IPS-NIHi11 (cell line): Measurements from ENCODE around the gene PRSS3.
"Not testable (repeated sequence)": the region's sequence is repeated elsewhere in the genome, so short reads cannot be mapped to it uniquely, and the experiment has no call there.

Experiments used
- DNase-seq: peaks from one replicate; pipeline ENCODE4 v3.0.0; 2012; ENCODE audit warnings: mixed read lengths, low spot score

Gene PRSS3

GRCh38 chr9:33786681-33787080 is 8.7 kb upstream of the PRSS3 start:
- DNase-seq, result no peak

DNA sequence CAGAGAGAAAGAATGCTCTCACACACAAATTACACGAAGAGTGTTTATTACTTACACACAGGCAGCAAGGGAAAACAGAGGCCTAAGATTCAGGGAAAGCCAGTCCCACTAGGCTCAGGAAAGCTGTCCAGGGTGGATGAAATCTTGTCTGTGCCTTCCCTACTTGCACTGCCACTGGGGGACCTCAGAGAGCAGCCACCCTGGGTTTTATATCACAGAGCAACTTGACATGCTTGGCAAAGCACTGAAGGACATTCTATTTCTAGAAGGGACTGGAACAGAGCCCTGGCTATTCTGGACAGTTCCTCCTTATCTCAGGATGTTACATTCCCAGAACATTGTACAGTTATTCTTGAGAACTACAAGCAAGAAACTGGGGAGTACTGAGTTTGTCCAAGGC is 7.5 kb upstream of the PRSS3 start:
- no peak for DNase-seq

DNA sequence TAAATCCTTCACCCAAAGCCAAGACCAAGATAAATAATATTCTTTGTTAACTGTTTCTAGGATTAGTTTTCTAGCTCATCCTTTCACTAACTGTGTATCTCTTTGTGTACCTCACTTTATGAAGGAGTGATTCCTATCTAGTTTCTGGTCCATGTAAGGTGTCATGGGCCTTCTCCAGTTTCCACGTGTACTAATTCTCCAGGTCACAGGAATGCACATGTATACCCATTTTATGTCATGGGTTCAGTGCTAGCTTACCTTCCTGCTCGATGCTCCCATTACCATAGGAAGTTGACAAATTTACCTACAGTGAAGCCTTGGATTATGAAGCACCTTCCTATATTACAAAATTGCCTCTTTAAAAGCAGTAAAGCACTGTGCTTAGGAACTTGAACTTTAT is 5.9 kb upstream of the PRSS3 start:
- DNase-seq, result not testable (repeated sequence)

GRCh38 chr9:33791117-33791516 is 4.2 kb upstream of the PRSS3 start:
- no peak for DNase-seq

DNA sequence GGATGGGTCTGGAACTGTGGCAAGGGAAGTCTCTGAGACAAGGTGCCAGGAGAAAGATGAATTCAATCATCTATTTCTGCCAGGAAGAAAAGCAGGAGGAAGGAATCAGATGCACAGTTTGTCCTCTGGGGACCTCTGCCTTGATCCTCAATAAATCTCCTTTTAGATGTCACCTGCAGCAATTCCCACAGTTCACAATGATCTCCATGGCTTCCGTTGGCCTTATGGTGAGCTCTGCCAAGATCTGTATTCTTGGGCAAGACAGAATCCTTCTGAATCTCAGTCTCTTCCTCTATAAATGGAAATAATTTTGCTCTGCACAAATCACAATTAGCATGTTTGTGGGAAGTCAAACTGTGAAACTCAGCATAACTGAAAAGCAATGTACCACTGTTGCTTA is 1.9 kb upstream of the PRSS3 start:
- not testable (repeated sequence) for DNase-seq

DNA sequence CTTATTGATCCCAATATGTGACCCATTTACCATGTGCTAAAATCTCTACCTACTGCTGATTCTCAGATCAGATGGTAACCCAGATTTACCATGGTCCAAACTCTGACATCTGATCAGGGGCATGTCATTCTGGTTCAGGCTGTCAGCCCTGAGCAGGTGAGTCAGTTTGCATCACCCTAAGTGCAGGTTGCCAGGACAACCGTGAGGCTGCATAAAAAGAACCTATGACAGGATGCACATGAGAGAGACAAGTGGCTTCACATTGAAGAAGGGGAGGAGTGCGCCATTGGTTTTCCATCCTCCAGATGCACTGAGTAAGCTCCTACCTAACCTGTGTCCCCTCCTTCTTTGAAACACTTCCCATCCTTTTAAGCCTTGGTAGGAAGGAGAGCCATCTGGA is 801 bp upstream of the PRSS3 start:
- no peak for DNase-seq

DNA sequence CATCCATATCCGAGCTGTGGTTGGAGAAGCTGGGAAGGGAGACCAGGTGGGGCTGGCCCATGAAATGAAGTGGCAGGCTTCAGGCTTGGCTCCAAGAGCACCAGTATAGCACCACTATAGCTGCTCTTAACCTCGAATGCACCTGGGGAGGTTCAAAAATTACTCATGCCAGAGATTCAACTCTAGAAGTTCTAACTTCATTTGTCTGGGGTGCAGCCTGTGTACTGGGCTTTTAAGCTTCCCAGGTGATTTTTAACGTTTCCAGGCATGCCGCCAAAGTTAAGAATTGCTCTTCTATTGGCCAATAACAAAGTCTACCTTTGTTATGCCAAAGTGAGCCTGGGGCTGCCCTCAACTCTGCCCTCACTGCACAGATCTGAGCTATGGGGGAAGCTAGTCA is 458 bp downstream of the PRSS3 start:
- no peak for DNase-seq

DNA sequence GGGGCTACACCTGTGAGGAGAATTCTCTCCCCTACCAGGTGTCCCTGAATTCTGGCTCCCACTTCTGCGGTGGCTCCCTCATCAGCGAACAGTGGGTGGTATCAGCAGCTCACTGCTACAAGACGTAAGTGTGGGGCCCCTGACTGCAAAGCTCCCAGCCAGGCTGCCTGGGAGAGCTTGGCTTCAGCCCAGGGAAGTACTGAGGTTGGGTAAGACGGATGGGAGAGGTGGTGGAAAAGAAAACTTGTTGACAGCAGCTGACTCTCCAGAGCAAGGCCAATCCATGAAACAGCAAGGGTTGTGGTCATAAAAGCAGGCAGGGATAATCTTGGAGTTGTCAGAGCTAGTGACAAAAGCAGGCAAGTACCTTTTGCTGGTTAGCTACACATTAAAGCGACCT is 1.3 kb downstream of the PRSS3 start:
- not testable (repeated sequence) for DNase-seq

- no peak for DNase-seq
Observed at GRCh38 chr9:33797837-33798236, 2.5 kb downstream of the PRSS3 start.

DNA sequence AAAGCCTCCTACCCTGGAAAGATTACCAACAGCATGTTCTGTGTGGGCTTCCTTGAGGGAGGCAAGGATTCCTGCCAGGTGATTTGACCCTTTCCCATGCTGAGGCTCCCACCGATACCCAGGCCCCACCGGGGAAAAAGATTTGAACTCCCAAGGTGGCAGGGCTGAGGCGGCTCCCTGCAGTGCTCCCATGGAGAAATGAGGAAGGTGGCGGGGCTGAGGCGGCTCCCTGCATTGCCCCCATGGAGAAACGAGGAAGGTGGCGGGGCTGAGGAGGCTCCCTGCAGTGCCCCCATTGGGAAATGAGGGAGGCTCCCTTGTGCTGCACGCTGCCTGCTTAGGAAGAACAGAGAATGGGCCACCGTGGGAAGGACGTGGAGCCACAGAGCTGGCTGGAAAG is 3.2 kb downstream of the PRSS3 start:
- no peak for DNase-seq

DNA sequence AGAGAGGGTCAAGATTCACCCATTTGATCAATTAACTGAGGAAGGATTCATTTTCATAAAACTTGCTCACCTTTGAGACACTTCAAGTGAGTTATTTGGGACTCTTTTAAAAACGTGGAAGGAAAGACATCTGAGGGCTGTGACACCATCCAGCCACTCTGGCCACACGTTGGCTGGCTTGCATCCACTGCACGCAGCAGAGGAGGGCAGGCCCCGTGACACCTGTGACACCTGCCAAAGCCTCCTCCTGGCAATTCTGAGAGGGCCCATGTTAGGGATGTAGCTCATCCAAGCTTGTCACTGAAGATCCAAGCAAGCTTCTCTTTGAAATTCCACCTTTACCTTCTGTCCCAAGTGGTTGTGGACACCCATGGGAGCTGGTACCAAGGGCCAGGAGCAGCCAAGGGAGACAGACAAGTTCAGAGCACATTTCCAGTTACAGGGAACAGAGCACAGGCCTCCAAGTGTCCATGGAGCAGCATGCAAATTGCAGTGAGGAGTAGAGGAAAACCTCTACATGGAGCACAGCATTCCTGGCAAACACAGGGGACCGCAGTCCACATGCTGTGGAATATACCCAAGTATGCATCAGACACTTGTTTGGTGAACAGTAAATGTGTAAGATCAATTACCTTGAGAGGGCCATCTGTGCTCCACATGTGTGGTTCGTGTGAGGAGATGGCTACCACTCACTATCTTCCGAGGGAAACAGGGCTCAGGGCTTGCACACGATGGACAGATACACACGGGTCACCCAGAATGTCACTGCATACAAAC is 4.8 kb downstream of the PRSS3 start:
- no peak for DNase-seq

DNA sequence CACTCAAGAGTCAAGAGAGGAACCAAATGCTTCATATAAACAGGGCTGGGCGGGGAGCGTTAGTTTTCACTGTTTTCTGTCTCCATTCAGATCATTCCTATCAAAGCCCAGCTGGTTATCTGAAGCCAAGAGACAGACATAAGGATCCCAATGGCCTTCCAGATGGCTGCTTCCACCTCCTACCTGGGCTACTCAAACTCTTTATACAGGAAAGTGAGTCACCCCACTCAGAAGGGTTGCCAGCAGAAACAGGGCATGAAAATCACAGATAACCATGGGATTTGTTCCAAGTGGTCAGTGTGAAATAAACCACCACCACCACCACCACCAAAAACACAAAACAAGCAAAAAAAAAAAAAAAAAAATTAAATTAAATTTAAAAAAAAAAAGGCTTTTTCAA is 5.5 kb downstream of the PRSS3 start:
- no peak for DNase-seq

- DNase-seq, result not testable (repeated sequence)
Observed at GRCh38 chr9:33801943-33802500, 6.7 kb downstream of the PRSS3 start.

DNA sequence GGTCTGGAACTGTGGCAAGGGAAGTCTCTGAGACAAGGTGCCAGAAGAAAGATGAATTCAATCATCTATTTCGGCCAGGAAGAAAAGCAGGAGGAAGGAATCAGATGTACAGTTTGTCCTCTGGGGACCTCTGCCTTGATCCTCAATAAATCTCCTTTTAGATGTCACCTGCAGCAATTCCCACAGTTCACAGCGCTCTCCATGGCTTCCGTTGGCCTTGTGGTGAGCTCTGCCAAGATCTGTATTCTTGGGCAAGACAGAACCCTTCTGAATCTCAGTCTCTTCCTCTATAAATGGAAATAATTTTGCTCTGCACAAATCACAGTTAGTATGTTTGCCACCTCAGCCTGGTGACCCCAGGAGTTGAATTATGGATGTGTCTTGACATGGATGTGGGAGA is 8.8 kb downstream of the PRSS3 start:
- DNase-seq, result not testable (repeated sequence)

- not testable (repeated sequence) for DNase-seq
Observed at GRCh38 chr9:33807156-33807555, 11.8 kb downstream of the PRSS3 start.

DNA sequence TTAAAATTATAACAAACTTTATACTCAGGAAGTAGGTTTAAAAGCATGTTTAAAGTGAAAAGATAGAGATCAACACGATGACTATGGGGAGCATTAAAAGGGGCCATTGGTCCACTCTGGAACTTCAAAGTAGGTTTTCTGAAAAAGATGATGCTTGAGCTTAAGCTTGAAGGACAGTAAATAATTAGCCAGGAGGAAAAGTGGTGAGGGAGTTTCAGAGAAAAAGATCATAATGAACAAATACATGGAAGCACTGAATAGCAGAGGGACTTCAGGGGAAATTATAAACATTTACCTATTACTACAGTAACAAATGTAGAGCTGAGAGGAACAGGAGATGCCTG is 13.6 kb downstream of the PRSS3 start:
- DNase-seq, result not testable (repeated sequence)

GRCh38 chr9:33809506-33809905 is 14.1 kb downstream of the PRSS3 start:
- no peak for DNase-seq

DNA sequence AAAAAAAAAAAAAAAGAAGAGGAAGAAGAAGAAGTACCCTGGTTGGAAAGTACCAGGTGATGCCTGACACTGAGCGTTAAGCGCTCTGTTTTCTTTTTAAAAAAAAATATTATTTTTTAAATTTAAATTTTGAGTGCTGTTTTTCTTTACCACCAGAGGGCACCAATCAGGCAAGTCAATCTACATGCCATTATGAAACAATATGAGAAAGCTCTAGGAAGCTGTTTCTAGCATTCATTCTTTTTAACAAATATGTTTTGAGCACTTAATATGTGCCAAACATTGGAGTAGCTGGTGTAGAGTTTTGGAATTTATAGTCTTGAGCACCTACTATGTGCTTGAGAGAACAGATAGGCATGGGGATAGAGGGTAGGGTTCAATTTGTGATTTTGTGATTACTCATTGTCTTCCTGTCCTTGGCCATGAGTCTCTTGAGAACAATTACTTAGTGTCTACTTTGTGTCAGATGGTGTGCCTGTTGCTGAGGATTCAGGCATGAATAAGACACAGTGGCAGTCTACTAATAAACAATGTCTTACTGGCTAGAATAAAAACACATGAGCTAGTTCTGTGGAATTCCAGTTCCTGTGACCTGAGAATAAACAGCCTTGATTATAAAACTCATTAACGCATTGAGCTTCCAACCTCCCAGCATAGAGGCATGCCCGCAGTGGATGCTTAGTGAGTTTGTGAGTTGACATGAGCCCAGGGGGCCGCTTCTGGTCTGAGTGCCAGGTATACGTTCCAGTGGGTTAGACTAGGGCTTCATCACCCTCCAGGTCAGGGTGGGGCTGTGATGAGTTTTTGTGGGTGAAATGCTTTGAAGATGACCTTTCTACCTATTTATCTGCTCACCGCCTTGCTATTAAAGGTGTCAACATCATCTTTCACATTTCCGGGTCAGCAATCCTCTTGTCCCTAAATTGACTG is 18.6 kb downstream of the PRSS3 start:
- peak; percentile 24 for DNase-seq

DNA sequence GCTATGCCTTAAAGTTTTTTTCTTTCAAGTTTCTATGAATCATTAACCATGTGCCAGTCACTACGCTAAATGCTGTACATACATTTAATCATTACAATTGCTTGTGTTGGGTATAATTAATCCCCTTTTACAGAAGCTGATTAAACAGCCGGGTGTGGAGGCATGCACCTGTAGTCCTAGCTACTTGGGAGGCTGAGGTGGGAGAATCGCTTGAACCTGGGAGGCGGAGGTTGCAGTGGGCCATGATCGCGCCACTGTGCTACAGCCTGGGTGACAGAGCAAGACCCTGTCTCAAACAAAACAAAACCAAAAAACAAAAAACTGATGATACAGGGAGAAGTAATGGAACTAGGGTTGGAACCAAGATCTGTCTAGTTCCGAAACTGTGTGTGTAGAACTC is 20.4 kb downstream of the PRSS3 start:
- no peak for DNase-seq

DNA sequence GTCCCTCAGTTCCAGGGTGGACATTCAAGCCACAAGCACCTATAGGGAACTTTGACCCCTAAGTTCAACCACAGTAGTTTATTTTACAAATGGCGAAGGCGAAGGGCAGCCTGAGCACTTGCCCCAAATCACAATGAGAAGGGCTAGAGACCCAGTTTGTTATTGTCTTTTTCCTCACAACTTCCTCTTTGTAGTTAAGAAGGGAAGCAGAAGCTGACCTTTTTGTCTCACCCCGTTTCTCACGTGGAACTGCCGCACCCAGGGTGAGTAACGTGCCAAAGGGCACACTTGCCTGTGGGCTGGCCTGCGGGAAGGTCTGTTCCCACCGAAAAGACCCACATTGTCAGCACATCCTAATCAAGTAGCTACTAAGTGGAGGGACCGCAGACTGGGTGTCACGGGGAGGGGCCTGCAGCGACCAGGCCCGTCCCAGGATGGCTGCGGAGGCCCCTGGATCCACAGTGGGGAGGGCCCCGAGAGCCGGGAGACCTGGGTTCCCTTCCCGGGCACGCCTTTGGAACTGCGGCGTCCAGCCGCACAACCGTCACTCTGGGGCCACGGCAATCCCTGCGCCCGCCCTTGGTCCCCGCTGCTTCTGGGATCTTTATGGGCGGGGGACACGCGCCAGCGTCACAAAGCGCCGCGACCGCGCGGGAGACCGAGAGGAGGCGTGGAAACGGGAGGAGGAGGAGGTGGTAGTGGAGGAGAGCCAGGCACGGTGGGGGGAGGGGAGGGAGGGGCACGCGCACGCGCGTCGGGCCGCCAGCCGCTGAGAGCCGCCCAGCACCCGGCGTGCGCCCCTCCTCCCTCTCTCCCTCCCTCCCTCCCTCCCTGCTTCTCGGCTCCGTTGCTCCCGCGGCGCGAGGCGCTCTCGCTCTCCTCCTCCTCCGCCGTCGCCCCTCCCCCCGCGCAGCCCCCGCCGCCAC is 21.2 kb downstream of the PRSS3 start, which contains the start of gene UBE2R2:
Gene UBE2R2 (plus strand): TSS at position 834 of the 926 bp plus-strand sequence. CDS start 598 bp downstream, outside the sequence.
- peak; percentile 98 for DNase-seq

DNA sequence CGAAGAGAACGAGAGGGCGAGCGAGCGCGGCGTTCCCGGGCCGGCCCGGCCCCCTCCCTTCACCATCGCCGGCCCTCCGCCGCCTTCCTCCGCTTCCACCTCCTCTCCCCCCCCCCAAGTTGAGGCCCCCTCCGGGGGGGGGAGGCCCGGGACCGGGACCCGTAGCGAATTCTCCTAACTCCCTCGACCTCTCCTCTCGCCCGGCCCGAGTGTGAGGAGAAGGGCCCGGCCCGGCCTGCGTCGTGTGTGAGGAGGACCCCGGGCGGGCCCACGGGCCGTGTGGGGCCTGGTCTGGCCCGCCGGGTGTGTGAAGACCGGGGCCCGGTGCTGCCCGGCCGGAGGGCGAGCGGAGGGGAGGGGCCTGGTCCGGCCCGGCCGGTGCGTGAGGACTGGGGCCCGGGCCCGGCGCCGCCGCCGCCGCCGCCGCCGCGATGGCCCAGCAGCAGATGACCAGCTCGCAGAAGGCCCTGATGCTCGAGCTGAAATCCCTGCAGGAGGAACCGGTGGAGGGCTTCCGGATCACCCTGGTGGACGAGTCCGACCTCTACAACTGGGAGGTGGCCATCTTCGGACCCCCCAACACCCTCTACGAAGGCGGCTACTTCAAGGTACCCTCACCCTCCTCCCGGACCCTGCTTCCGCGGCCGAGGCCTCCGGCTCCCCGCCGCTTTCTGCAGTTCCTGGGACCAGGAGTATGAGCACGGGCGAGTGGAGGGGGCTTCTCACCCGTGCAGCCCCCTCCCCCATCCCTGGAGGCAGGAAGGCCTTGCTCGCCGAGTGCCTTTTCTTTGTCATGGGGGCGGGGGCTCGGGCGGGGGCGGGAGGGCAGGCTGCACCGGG is 22.2 kb downstream of the PRSS3 start:
- peak; percentile 76 for DNase-seq
